OCI-LY7 (cell line): ENCODE results near the gene CKAP4. TPM values are rescaled to one million over a fixed set of nuclear protein-coding genes. Genes with fewer than 3 reads are reported as not detected.

Source experiments
- BruUV-seq: library from RNA; stranded (reverse); fragments of 400-500 nt; replicated peaks from 2 replicates; lab custom pipeline; 2021; lab: Mats Ljungman, UMichigan
- CTCF ChIA-PET: fragments of 300-600 bp; sonication (Branson Sonifier 250); formaldehyde crosslinking; loops from one replicate; lab custom pipeline; 2022; ENCODE audit warnings: antibody characterized with exemption; ENCODE audit not compliant: unreplicated experiment; lab: Charles Lee
- POLR2A ChIA-PET: fragments of 300-600 bp; sonication (Branson Sonifier 250); formaldehyde crosslinking; loops from one replicate; lab custom pipeline; 2022; ENCODE audit warnings: antibody characterized with exemption; lab: Charles Lee
- DNase-seq: peaks from one replicate; pipeline ENCODE4 v3.0.0-alpha.2; 2015; ENCODE audit warnings: low spot score
- H2AFZ ChIP-seq: fragments of 200-600 bp; sonication (generic), shearing (Covaris generic); 2 replicates; pipeline ENCODE4 v1.6.1; 2014; ENCODE audit warnings: mild to moderate bottlenecking, antibody characterized with exemption, low read length, moderate library complexity
- H3K27ac ChIP-seq: fragments of 200-600 bp; sonication (generic); 2 replicates; pipeline ENCODE4 v1.5.1; 2014; ENCODE audit warnings: mixed run types, low read depth, mild to moderate bottlenecking, moderate library complexity, low read length, inconsistent platforms; ENCODE audit not compliant: poor library complexity, severe bottlenecking
- H3K36me3 ChIP-seq: fragments of 200-600 bp; sonication (generic); 2 replicates; pipeline ENCODE4 v1.6.1; 2014; ENCODE audit warnings: mild to moderate bottlenecking, antibody characterized with exemption, low read length, moderate library complexity, mixed read lengths; ENCODE audit not compliant: insufficient read depth
- H3K4me1 ChIP-seq: fragments of 200-600 bp; sonication (generic); 2 replicates; pipeline ENCODE4 v1.5.1; 2014; ENCODE audit warnings: mild to moderate bottlenecking, low read length; ENCODE audit not compliant: insufficient read depth, poor library complexity, severe bottlenecking
- H3K4me2 ChIP-seq: fragments of 200-600 bp; sonication (generic); 2 replicates; pipeline ENCODE4 v1.6.1; 2014; ENCODE audit warnings: mild to moderate bottlenecking, low read length
- H3K4me3 ChIP-seq: fragments of 200-600 bp; sonication (generic); 2 replicates; pipeline ENCODE4 v1.5.1; 2014; ENCODE audit warnings: mild to moderate bottlenecking, low read depth, low read length; ENCODE audit not compliant: poor library complexity, severe bottlenecking
- H3K79me2 ChIP-seq: fragments of 200-600 bp; sonication (generic); 2 replicates; pipeline ENCODE4 v1.6.1; 2016; ENCODE audit warnings: low read depth, mild to moderate bottlenecking, low read length, moderate library complexity, mixed read lengths; ENCODE audit not compliant: insufficient read depth
- H3K9me2 ChIP-seq: fragments of 200-600 bp; sonication (generic); 2 replicates; pipeline ENCODE4 v1.6.1; 2016; ENCODE audit warnings: mild to moderate bottlenecking, low read length, mixed read lengths; ENCODE audit not compliant: insufficient read depth
- H3K9me3 ChIP-seq: fragments of 200-600 bp; sonication (generic); 2 replicates; pipeline ENCODE4 v1.6.1; 2014; ENCODE audit warnings: mild to moderate bottlenecking, mixed run types, low read length, mixed read lengths
- H4K20me1 ChIP-seq: fragments of 200-600 bp; sonication (generic); 2 replicates; pipeline ENCODE4 v1.6.1; 2014; ENCODE audit warnings: mild to moderate bottlenecking, antibody characterized with exemption, low read length, moderate library complexity, mixed read lengths; ENCODE audit not compliant: insufficient read depth
- CTCF ChIP-seq: fragments of 200-600 bp; sonication (generic); conservative IDR thresholded peaks from 2 replicates; pipeline ENCODE4 v1.5.1; 2014; ENCODE audit warnings: mild to moderate bottlenecking, antibody characterized with exemption, low read length, moderate library complexity, mixed read lengths
- EZH2phosphoT487 ChIP-seq: fragments of 200-600 bp; sonication (generic); IDR thresholded peaks from 2 replicates; pipeline ENCODE4 v1.6.1; 2018; ENCODE audit warnings: low read depth, borderline replicate concordance, mild to moderate bottlenecking, mixed run types, antibody characterized with exemption, low read length, moderate library complexity, mixed read lengths
- intact Hi-C: fragments of 100-400 bp; cut with micrococcal nuclease; formaldehyde crosslinking; loops from one replicate; pipeline ENCODE4 v1.10.0; 2022; ENCODE audit not compliant: unreplicated experiment
- total RNA-seq, 2 experiments: library from RNA; depleted of rRNA in 1 of 2; stranded (reverse); fragments of >200 nt in 1 of 2; shearing (Covaris generic) in 1 of 2; gene quantifications; 2 replicates each; pipeline ENCODE4 v1.2.3, GENCODE V29; 2014 to 2022

The CKAP4 gene
- total RNA-seq, 2 experiments from 2014 or later = 17.5 to 40.5 TPM

GRCh38 chr12:106248846-106249371 lies 1.1 kb upstream of the CKAP4 start:
- peaks cover 63% of the 10 kb centered on the region for H3K4me1 ChIP-seq

GRCh38 chr12:106248312-106248845 lies 559 bp upstream of the CKAP4 start:
- peak overlapping the region; percentile 90 for H3K4me2 ChIP-seq
- peaks cover 17% of the 10 kb centered on the region; the same call in 1 of the 2 replicates for H3K79me2 ChIP-seq
- H3K9me2 ChIP-seq = no peaks in the 10 kb centered on the region
- intact Hi-C loops = loop anchor here (2.0 to 5.0 kb wide), 3 partner anchors 52 to 708 kb away; partner anchors contain the start of gene POLR3B
- no peak for TF ChIP-seq EZH2phosphoT487
- TF ChIP-seq CTCF = no peak
- H3K9me3 ChIP-seq = no peaks in the 10 kb centered on the region
- ChIA-PET POLR2A (interaction anchor here (0.7 to 3.0 kb wide), 4 partner anchors 11 to 110 kb away, joined by 3 to 22 read pairs (median 4); no protein-coding TSS in a partner anchor), CTCF (no interaction called here)
- peak overlapping the region; percentile 75 for H2AFZ ChIP-seq
- DNase-seq = peak; percentile 49
- BruUV-seq = no TSS peak
- H3K36me3 ChIP-seq = peaks cover 4% of the 10 kb centered on the region; the same call in 1 of the 2 replicates
- H3K27ac ChIP-seq = peak overlapping the region; percentile 95
- H3K4me3 ChIP-seq = peak overlapping the region; percentile 84
- peaks cover 63% of the 10 kb centered on the region for H3K4me1 ChIP-seq
- H4K20me1 ChIP-seq = no peaks in the 10 kb centered on the region

More at GRCh38 chr12:106248846-106249371, 1.1 kb upstream of the CKAP4 start:
- POLR2A ChIA-PET = interaction anchor here (0.7 to 3.0 kb wide), 4 partner anchors 10 to 109 kb away, joined by 3 to 22 read pairs (median 4); no protein-coding TSS in a partner anchor
- Histone ChIP-seq H3K79me2 (peaks cover 17% of the 10 kb centered on the region; the same call in 1 of the 2 replicates), H3K36me3 (peaks cover 4% of the 10 kb centered on the region; the same call in 1 of the 2 replicates), H2AFZ (peak overlapping the region; percentile 75; the same call in 1 of the 2 replicates), H3K9me2 (no peaks in the 10 kb centered on the region), H3K4me3 (peak overlapping the region; percentile 84), H3K9me3 (no peaks in the 10 kb centered on the region), H4K20me1 (no peaks in the 10 kb centered on the region), H3K27ac (peak overlapping the region; percentile 95), H3K4me2 (peak overlapping the region; percentile 90)
- intact Hi-C loops = loop anchor here (1.0 to 5.0 kb wide), 4 partner anchors 33 to 708 kb away; partner anchors contain the start of gene POLR3B
- BruUV-seq = no TSS peak
- TF ChIP-seq EZH2phosphoT487 = no peak
- TF ChIP-seq CTCF = no peak
- DNase-seq = peak; percentile 62
- CTCF ChIA-PET = no interaction called here
